Fibroblast of mammary gland (primary cell): Measurements from ENCODE around the gene STARD9.

Experiments used
- DNase-seq: peaks from one replicate; pipeline ENCODE4 v3.0.0-alpha.2; 2010; ENCODE audit warnings: low read depth
- H3K4me3 ChIP-seq: 2 replicates; pipeline ENCODE4 v1.5.1; 2011; ENCODE audit warnings: low read depth, mild to moderate bottlenecking, low read length, moderate library complexity; ENCODE audit not compliant: control insufficient read depth
- TF ChIP-seq, protein P1 (sequence below): conservative IDR thresholded peaks from 2 replicates; pipeline ENCODE4 v1.5.1; 2011; ENCODE audit warnings: low read depth, low read length, inconsistent platforms; ENCODE audit not compliant: control insufficient read depth, insufficient read depth

The STARD9 gene

DNA sequence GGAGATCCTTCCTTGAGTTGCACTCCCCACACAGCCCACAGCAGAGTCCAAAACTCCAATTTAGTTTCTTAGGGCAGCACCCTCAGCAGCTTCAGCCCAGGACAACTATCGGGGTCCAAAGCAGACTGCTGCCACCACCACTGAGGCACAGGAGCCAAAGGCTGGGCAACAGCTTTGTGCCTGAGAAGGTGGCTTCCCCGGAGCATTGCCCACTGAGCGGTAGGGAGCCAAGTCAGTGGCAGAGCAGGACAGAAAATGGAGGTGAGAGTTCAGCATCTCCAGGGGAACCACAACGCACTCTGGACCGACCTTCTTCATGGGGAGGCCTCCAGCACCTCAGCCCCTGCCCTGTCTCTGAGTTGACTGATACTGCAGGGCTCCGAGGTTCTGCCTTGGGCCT, 118.1 kb downstream of the STARD9 start:
- no peak for DNase-seq
- H3K4me3 ChIP-seq: no peak overlapping the region
- TF ChIP-seq, protein P1, sequence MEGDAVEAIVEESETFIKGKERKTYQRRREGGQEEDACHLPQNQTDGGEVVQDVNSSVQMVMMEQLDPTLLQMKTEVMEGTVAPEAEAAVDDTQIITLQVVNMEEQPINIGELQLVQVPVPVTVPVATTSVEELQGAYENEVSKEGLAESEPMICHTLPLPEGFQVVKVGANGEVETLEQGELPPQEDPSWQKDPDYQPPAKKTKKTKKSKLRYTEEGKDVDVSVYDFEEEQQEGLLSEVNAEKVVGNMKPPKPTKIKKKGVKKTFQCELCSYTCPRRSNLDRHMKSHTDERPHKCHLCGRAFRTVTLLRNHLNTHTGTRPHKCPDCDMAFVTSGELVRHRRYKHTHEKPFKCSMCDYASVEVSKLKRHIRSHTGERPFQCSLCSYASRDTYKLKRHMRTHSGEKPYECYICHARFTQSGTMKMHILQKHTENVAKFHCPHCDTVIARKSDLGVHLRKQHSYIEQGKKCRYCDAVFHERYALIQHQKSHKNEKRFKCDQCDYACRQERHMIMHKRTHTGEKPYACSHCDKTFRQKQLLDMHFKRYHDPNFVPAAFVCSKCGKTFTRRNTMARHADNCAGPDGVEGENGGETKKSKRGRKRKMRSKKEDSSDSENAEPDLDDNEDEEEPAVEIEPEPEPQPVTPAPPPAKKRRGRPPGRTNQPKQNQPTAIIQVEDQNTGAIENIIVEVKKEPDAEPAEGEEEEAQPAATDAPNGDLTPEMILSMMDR: no peak

DNA sequence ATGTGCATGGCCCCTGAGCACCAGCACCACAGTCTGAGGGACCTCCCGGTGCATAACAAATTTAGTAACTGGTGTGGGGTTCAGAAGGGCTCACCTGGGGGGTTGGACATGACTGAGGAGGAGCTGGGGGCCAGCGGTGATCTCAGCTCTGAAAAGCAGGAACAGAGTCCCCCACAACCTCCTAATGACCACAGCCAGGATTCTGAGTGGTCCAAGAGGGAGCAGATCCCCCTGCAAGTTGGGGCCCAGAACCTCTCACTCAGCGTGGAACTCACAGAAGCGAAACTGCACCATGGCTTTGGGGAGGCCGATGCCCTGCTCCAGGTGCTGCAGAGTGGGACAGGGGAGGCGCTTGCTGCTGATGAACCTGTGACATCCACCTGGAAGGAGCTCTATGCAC, 118.5 kb downstream of the STARD9 start:
- DNase-seq: no peak
- H3K4me3 ChIP-seq: no peak overlapping the region
- TF ChIP-seq, protein P1: no peak

DNA sequence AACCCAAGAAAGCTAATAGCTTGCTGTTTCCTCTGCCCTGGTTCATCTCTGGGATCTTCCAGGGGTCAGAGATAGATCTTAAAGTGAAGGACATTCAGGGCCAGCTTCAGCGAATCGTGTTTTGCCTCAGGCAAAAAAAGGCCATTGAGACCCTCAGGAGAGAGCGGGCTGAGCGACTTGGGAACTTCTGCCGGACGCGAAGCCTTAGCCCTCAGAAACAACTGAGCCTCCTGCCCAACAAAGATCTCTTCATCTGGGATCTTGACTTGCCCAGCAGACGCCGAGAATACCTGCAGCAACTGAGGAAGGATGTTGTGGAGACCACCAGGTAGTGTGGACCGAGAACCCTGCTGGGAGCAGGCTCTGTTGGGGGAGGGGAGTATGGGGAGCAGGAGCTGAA, 119.0 kb downstream of the STARD9 start:
- H3K4me3 ChIP-seq: no peak overlapping the region
- TF ChIP-seq, protein P1: no peak
- no peak for DNase-seq

DNA sequence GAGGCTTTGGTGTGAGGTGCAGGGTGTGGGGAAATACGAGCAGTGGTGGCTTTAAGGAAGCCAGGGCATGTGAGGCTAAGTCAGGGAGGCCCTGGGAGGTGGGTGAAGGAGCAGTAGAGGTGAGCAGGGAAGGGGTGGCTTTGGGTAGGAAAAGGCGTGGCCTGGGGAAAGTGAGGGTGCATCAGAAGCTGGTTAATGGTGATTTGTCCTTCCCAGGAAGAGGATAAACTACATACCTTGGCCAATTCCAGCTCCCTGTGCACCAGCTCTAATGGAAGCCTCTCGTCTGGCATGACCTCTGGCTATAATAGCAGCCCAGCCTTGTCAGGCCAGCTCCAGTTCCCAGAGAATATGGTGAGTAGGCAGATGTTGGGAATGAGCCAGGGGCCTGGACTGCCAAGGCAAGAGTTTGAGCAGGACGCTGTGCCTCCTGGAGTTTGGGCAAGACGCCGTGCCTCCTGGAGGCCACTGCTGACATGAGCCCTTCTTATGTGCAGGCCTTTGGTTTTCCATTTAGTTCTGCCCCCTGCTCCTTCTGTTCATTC, 120.2 kb downstream of the STARD9 start:
- DNase-seq: peak; percentile 18
- H3K4me3 ChIP-seq: no peak overlapping the region
- TF ChIP-seq, protein P1: no peak

DNA sequence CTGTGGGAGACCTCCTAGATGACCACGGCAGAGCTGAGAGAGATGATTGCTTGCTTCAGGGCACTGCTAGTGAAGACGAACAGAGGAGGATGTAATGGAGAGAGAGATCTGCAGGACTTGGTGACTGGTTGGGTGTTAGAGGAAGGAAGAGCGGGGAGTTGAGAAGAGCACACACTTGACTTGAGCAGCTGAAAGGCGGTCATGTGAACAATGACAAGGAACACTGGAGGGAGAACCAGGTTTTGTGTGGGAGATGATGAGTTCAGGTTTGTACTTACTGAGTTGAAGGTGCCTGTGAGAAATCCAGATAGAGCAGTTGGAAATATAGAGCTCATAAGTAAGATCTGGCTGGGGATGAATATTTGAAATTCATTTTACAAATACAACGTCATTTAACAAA, 121.2 kb downstream of the STARD9 start:
- TF ChIP-seq, protein P1: no peak
- DNase-seq: no peak
- no peak overlapping the region for H3K4me3 ChIP-seq

DNA sequence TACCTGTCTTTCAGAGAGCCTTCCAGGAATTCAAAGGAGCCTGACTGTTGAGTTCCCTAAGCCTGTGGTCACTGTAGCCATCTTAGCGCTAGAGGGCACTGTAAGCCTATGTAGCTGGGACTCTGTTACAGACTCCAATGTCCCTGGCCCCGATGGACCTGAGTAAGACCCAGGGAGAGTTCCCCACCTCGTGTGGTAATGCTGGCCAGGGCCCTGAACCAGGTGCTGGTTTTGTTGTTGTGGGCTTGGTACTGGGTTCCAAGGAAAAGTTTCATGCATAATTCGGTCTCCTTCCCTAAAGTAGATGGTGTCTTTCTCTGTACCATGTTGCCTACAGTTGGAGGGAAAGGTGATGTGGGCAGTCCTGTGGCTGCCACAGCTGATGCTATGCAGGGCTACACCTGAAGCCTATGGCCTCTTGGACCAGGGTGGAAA, 129.1 kb downstream of the STARD9 start:
- H3K4me3 ChIP-seq: no peak overlapping the region
- TF ChIP-seq, protein P1: peak; percentile 91
- peak; percentile 71 for DNase-seq

DNA sequence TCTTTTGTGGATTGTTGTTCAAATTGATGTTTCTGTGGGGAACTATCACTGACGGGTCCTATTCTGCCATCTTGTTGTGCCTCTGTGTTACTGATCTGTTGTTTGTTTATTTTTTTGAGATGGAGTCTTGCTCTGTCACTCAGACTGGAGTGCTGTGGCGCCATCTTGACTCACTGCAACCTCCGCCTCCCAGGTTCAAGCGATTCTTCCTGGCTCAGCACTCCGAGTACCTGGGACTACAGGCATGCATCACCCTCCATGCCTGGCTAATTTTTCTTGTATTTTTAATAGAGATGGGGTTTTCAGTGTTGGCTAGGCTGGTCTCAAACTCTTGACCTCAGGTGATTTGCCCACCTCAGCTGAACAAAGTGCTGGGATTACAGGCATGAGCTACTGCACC, 129.9 kb downstream of the STARD9 start:
- DNase-seq: no peak
- H3K4me3 ChIP-seq: no peak overlapping the region
- TF ChIP-seq, protein P1: no peak
